Measurements from ENCODE around the gene AUNIP.

DNA sequence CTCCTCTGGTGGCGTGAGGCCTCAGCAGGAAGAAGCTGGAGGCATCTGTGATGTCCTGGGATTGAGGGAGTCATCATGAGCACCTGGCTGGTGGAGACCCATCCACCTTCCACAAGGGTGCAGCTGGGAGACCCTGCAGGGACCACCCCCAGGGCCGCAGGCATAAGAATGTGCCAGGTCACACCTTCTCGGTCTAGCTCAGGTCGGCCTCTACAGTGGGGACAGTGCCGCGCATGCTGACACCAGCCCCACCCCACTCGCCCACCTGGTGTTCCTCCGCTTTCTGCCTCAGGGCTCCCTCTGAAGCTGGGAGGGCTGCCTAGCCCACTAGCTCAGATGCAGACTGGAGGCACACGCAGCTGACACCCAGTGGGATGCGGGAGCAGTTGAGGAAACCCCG, 22.0 kb upstream of the AUNIP start:
- TF ChIP-seq, protein P1, sequence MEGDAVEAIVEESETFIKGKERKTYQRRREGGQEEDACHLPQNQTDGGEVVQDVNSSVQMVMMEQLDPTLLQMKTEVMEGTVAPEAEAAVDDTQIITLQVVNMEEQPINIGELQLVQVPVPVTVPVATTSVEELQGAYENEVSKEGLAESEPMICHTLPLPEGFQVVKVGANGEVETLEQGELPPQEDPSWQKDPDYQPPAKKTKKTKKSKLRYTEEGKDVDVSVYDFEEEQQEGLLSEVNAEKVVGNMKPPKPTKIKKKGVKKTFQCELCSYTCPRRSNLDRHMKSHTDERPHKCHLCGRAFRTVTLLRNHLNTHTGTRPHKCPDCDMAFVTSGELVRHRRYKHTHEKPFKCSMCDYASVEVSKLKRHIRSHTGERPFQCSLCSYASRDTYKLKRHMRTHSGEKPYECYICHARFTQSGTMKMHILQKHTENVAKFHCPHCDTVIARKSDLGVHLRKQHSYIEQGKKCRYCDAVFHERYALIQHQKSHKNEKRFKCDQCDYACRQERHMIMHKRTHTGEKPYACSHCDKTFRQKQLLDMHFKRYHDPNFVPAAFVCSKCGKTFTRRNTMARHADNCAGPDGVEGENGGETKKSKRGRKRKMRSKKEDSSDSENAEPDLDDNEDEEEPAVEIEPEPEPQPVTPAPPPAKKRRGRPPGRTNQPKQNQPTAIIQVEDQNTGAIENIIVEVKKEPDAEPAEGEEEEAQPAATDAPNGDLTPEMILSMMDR (IDR thresholded peaks at IDR 0.05), result no peak
- TF ChIP-seq MXI1 (IDR thresholded peaks at IDR 0.05; ENCODE audit: low read depth, low read length) (no peak), CHD2 (IDR thresholded peaks at IDR 0.05; ENCODE audit: low read length, partially characterized antibody) (no peak), POLR2AphosphoS5 (IDR thresholded peaks at IDR 0.05; ENCODE audit: low read depth, low read length) (no peak), TEAD4 (IDR thresholded peaks at IDR 0.05; ENCODE audit: borderline replicate concordance, insufficient read depth) (no peak), MEF2A (IDR thresholded peaks at IDR 0.05; ENCODE audit: borderline replicate concordance, low read depth) (no peak), YY1 (IDR thresholded peaks at IDR 0.05; ENCODE audit: low read depth) (no peak)
- TF ChIP-seq, protein P2, sequence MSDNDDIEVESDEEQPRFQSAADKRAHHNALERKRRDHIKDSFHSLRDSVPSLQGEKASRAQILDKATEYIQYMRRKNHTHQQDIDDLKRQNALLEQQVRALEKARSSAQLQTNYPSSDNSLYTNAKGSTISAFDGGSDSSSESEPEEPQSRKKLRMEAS (IDR thresholded peaks at IDR 0.05; ENCODE audit: low read depth), result no peak
- TF ChIP-seq, protein P3, sequence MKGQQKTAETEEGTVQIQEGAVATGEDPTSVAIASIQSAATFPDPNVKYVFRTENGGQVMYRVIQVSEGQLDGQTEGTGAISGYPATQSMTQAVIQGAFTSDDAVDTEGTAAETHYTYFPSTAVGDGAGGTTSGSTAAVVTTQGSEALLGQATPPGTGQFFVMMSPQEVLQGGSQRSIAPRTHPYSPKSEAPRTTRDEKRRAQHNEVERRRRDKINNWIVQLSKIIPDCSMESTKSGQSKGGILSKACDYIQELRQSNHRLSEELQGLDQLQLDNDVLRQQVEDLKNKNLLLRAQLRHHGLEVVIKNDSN (IDR thresholded peaks at IDR 0.05; ENCODE audit: borderline replicate concordance, low read depth), result no peak
- TF ChIP-seq, protein P4, sequence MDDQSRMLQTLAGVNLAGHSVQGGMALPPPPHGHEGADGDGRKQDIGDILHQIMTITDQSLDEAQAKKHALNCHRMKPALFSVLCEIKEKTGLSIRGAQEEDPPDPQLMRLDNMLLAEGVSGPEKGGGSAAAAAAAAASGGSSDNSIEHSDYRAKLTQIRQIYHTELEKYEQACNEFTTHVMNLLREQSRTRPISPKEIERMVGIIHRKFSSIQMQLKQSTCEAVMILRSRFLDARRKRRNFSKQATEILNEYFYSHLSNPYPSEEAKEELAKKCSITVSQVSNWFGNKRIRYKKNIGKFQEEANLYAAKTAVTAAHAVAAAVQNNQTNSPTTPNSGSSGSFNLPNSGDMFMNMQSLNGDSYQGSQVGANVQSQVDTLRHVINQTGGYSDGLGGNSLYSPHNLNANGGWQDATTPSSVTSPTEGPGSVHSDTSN (IDR thresholded peaks at IDR 0.05), result no peak
